Neural progenitor cell (in vitro differentiated cells): ENCODE measurements around the gene CDH1. TPM values are rescaled to one million over a fixed set of nuclear protein-coding genes. Genes with fewer than 3 reads are reported as not detected.

ENCODE experiments used
- DNase-seq: peaks from one replicate; pipeline ENCODE4 v3.0.0-alpha.2; 2016; ENCODE audit warnings: low spot score
- H2AFZ ChIP-seq: fragments of 200-600 bp; sonication (generic); replicated peaks from 2 replicates; pipeline ENCODE4 v1.6.1; 2016; ENCODE audit warnings: antibody characterized with exemption
- H3F3A ChIP-seq: fragments of 200-600 bp; sonication (generic); 2 replicates; pipeline ENCODE4 v1.6.1; 2016; ENCODE audit warnings: antibody characterized with exemption, low read depth
- H3K27ac ChIP-seq: fragments of 200-600 bp; sonication (generic); 2 replicates; pipeline ENCODE4 v1.5.1; 2016; ENCODE audit warnings: mild to moderate bottlenecking
- H3K27me3 ChIP-seq: fragments of 200-600 bp; sonication (generic); 2 replicates; pipeline ENCODE4 v1.6.1; 2016; ENCODE audit warnings: mild to moderate bottlenecking, moderate library complexity
- H3K36me3 ChIP-seq: fragments of 200-600 bp; sonication (generic); 2 replicates; pipeline ENCODE4 v1.5.1; 2016
- H3K4me1 ChIP-seq: fragments of 200-600 bp; sonication (generic); 2 replicates; pipeline ENCODE4 v1.6.1; 2016; ENCODE audit warnings: mixed run types
- H3K4me2 ChIP-seq: fragments of 200-600 bp; sonication (generic); 2 replicates; pipeline ENCODE4 v1.6.1; 2016
- H3K4me3 ChIP-seq: fragments of 200-600 bp; sonication (generic); 2 replicates; pipeline ENCODE4 v1.5.1; 2016
- H3K79me2 ChIP-seq: fragments of 200-600 bp; sonication (generic); 2 replicates; pipeline ENCODE4 v1.6.1; 2016; ENCODE audit warnings: low read depth
- H3K9ac ChIP-seq: fragments of 200-600 bp; sonication (generic); 2 replicates; pipeline ENCODE4 v1.6.1; 2016
- H3K9me3 ChIP-seq: fragments of 200-600 bp; sonication (generic); 2 replicates; pipeline ENCODE4 v1.5.1; 2016; ENCODE audit warnings: low read depth
- H4K20me1 ChIP-seq: fragments of 200-600 bp; sonication (generic); 2 replicates; pipeline ENCODE4 v1.6.1; 2016; ENCODE audit warnings: low read depth
- H3K27ac Mint-ChIP-seq: 3 replicates; pipeline ENCODE4 v1.8.0; 2021; ENCODE audit warnings: mixed read lengths
- H3K27me3 Mint-ChIP-seq: 2 replicates; pipeline ENCODE4 v1.8.0; 2022; ENCODE audit warnings: low read depth, mild to moderate bottlenecking, inconsistent platforms, moderate library complexity, mixed read lengths; ENCODE audit not compliant: insufficient read depth
- H3K36me3 Mint-ChIP-seq: 3 replicates; pipeline ENCODE4 v1.8.0; 2021; ENCODE audit warnings: mixed read lengths
- H3K4me1 Mint-ChIP-seq: 3 replicates; pipeline ENCODE4 v1.8.0; 2021; ENCODE audit warnings: mixed read lengths
- H3K4me3 Mint-ChIP-seq: 3 replicates; pipeline ENCODE4 v1.8.0; 2021; ENCODE audit warnings: mild to moderate bottlenecking, moderate library complexity, mixed read lengths
- H3K9me3 Mint-ChIP-seq: 3 replicates; pipeline ENCODE4 v1.8.0; 2020; ENCODE audit warnings: mixed read lengths
- CTCF ChIP-seq: fragments of 200-600 bp; sonication (generic); IDR thresholded peaks from 2 replicates; pipeline ENCODE4 v1.5.1; 2017; ENCODE audit warnings: antibody characterized with exemption, mild to moderate bottlenecking
- EZH2 ChIP-seq: fragments of 200-600 bp; sonication (generic); IDR thresholded peaks from 2 replicates; pipeline ENCODE4 v1.6.1; 2017; ENCODE audit warnings: antibody characterized with exemption, mild to moderate bottlenecking, moderate library complexity
- EZH2phosphoT487 ChIP-seq: fragments of 200-600 bp; sonication (generic); IDR thresholded peaks from 2 replicates; pipeline ENCODE4 v1.6.1; 2017; ENCODE audit warnings: antibody characterized with exemption
- total RNA-seq: library from RNA; depleted of rRNA; stranded (reverse); fragments of >200 nt; gene quantifications from 2 replicates; pipeline ENCODE4 v1.2.3, GENCODE V29; 2015; ENCODE audit warnings: low replicate concordance

Gene CDH1
- total RNA-seq, 1 donor from 2014 or later = 3.3 TPM

GRCh38 chr16:68768175-68768574 lies 31.1 kb downstream of the CDH1 start:
- Histone ChIP-seq H3K27ac (no peak overlapping the region), H3K36me3 (no peaks in the 10 kb centered on the region), H2AFZ (no peak overlapping the region), H3K4me3 (no peak overlapping the region), H4K20me1 (no peaks in the 10 kb centered on the region), H3K9me3 (no peaks in the 10 kb centered on the region), H3K4me1 (peaks cover 8% of the 10 kb centered on the region), H3K79me2 (no peaks in the 10 kb centered on the region), H3K27me3 (no peaks in the 10 kb centered on the region), H3F3A (peaks cover 3% of the 10 kb centered on the region), H3K4me2 (no peak overlapping the region), H3K9ac (no peak overlapping the region)
- DNase-seq = no peak
- H3K27me3 Mint-ChIP-seq = peaks cover 2% of the 10 kb centered on the region
- no peak overlapping the region for H3K4me3 Mint-ChIP-seq
- no peaks in the 10 kb centered on the region for H3K36me3 Mint-ChIP-seq
- no peak overlapping the region for H3K27ac Mint-ChIP-seq
- H3K9me3 Mint-ChIP-seq = no peaks in the 10 kb centered on the region
- peaks cover 2% of the 10 kb centered on the region for H3K4me1 Mint-ChIP-seq
- TF ChIP-seq EZH2 = no peak
- no peak for TF ChIP-seq EZH2phosphoT487
- TF ChIP-seq CTCF = no peak

GRCh38 chr16:68768771-68769170 lies 31.7 kb downstream of the CDH1 start:
- Mint-ChIP-seq H3K27ac (no peak overlapping the region), H3K4me1 (no peaks in the 10 kb centered on the region), H3K36me3 (no peaks in the 10 kb centered on the region), H3K27me3 (peaks cover 2% of the 10 kb centered on the region), H3K4me3 (no peak overlapping the region), H3K9me3 (no peaks in the 10 kb centered on the region)
- no peak overlapping the region for H3K9ac ChIP-seq
- H3K36me3 ChIP-seq = no peaks in the 10 kb centered on the region
- H3K9me3 ChIP-seq = no peaks in the 10 kb centered on the region
- no peaks in the 10 kb centered on the region for H3K27me3 ChIP-seq
- no peaks in the 10 kb centered on the region for H4K20me1 ChIP-seq
- no peak for TF ChIP-seq EZH2phosphoT487
- TF ChIP-seq CTCF = no peak
- TF ChIP-seq EZH2 = no peak
- no peaks in the 10 kb centered on the region for H3K79me2 ChIP-seq
- no peak for DNase-seq
- no peak overlapping the region for H3K4me2 ChIP-seq
- no peak overlapping the region for H3K4me3 ChIP-seq
- H3K4me1 ChIP-seq = peaks cover 2% of the 10 kb centered on the region
- no peak overlapping the region for H2AFZ ChIP-seq
- no peaks in the 10 kb centered on the region for H3F3A ChIP-seq
- no peak overlapping the region for H3K27ac ChIP-seq

- no peaks in the 10 kb centered on the region for H3K27me3 ChIP-seq
- H3K79me2 ChIP-seq = no peaks in the 10 kb centered on the region
- H3F3A ChIP-seq = no peaks in the 10 kb centered on the region
- no peak overlapping the region for H3K27ac ChIP-seq
- H3K4me1 Mint-ChIP-seq = no peaks in the 10 kb centered on the region
- H3K36me3 ChIP-seq = no peaks in the 10 kb centered on the region
- H3K27ac Mint-ChIP-seq = no peak overlapping the region
- no peaks in the 10 kb centered on the region for H3K9me3 ChIP-seq
- H3K4me1 ChIP-seq = no peaks in the 10 kb centered on the region
- H3K4me2 ChIP-seq = no peak overlapping the region
- no peak for DNase-seq
- H3K4me3 ChIP-seq = no peak overlapping the region
- H3K9ac ChIP-seq = no peak overlapping the region
- TF ChIP-seq EZH2 = no peak
- no peak for TF ChIP-seq EZH2phosphoT487
- no peak for TF ChIP-seq CTCF
- no peaks in the 10 kb centered on the region for H4K20me1 ChIP-seq
- H2AFZ ChIP-seq = peak overlapping the region; percentile 34
- H3K27me3 Mint-ChIP-seq = peaks cover 2% of the 10 kb centered on the region
- no peak overlapping the region for H3K4me3 Mint-ChIP-seq
- no peaks in the 10 kb centered on the region for H3K36me3 Mint-ChIP-seq
- no peaks in the 10 kb centered on the region for H3K9me3 Mint-ChIP-seq
Observed at GRCh38 chr16:68770671-68771070, 33.6 kb downstream of the CDH1 start.
